Measurements from ENCODE around the gene UROS.

DNA sequence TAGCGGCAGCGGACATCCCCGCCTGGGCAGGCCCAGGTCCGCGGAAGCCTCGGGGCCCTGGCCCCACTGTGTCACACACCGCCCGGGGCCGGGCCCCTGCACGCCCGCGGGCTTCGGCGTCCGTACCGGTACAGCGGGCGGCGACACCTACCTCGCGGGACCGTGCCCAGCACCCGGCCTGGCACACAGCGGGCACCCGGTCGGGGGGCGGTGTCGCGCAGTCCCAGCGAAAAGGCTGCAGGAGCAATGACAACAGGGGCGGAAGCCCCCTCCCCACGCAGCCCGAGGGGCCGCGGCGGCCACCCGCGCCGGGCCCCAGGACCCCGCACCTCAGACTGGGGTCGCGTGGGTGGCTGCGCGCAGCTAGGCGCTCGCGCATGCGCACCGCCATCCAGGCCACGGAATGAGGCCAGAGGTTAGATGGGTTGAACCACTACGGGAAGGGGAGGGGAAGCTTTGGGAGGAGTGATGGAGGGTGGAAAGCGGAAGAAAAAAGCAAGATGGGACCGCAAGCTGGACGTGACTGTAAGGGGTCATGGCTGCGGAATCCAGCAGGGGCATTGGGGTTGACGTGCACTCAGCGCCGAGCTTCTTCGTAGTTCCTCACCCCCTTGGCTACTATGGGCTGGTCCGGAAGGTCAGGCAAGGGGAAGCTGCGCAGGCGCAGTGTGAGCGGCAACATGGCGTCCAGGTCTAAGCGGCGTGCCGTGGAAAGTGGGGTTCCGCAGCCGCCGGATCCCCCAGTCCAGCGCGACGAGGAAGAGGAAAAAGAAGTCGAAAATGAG lies at the start of gene UROS, which contains the start of gene BCCIP:
- TF ChIP-seq, protein P1, sequence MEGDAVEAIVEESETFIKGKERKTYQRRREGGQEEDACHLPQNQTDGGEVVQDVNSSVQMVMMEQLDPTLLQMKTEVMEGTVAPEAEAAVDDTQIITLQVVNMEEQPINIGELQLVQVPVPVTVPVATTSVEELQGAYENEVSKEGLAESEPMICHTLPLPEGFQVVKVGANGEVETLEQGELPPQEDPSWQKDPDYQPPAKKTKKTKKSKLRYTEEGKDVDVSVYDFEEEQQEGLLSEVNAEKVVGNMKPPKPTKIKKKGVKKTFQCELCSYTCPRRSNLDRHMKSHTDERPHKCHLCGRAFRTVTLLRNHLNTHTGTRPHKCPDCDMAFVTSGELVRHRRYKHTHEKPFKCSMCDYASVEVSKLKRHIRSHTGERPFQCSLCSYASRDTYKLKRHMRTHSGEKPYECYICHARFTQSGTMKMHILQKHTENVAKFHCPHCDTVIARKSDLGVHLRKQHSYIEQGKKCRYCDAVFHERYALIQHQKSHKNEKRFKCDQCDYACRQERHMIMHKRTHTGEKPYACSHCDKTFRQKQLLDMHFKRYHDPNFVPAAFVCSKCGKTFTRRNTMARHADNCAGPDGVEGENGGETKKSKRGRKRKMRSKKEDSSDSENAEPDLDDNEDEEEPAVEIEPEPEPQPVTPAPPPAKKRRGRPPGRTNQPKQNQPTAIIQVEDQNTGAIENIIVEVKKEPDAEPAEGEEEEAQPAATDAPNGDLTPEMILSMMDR (conservative IDR thresholded peaks at IDR 0.05; ENCODE audit: low read length) = no peak
- no peak for TF ChIP-seq EZH2phosphoT487 (IDR thresholded peaks at IDR 0.05; ENCODE audit: borderline replicate concordance)

Data from Loucy (cell line).